NCI-H345 (cell line): ENCODE measurements around the gene CERS2.

ENCODE experiments used
- DNase-seq: peaks from one replicate; lab custom pipeline; 2025; lab: John Stamatoyannopoulos, UW

CERS2 gene, protein sequence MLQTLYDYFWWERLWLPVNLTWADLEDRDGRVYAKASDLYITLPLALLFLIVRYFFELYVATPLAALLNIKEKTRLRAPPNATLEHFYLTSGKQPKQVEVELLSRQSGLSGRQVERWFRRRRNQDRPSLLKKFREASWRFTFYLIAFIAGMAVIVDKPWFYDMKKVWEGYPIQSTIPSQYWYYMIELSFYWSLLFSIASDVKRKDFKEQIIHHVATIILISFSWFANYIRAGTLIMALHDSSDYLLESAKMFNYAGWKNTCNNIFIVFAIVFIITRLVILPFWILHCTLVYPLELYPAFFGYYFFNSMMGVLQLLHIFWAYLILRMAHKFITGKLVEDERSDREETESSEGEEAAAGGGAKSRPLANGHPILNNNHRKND

DNA sequence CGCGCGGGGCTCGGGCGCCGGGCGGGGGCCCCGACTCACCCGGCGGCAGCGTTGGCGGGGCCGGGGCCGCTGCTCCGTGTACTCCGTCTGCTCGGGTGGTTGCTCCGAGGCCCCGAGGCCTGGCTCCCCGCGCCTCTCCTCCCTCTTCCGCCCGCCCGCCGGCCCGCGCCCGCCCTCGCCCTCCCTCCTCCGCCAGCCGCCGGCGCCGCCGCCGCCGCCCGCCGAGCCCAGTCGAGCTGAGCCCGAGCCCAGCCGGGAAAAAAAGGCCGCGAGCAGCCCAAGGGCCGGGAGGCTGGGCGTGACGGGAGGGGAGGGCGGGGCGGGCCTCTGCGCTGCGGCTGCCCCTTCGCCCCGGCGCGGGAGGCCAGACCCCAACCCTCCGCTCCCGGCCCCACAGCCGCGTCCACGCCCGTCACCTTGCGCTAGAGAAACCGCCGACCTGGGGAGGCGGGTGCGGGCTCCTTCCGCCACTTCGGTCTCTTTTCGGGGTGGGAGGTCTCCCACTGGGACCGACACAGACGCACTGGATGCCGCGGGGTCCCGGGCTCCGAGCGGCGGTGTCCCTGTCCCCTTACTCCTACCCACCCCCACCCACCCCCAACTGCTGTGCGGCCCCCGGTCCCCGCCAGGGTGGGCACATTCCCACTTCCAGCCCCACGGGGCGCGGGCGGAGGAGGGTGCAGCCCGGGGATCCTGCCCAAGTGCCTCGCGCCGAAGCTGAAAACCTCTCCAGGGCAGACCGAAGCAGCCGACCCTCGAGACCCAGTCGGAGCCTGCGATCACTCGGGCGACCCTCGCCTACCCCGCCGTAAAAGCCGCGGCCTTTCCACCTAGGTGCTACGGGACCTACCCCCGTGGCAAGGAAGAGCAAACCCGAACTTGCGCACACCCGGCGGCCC is at the start of gene CERS2:
TSS of gene CERS2 (minus strand) at position 256 of the 899 bp plus-strand sequence. CDS start 5,745 bp downstream, outside the sequence.
- peak; percentile 82 for DNase-seq

DNA sequence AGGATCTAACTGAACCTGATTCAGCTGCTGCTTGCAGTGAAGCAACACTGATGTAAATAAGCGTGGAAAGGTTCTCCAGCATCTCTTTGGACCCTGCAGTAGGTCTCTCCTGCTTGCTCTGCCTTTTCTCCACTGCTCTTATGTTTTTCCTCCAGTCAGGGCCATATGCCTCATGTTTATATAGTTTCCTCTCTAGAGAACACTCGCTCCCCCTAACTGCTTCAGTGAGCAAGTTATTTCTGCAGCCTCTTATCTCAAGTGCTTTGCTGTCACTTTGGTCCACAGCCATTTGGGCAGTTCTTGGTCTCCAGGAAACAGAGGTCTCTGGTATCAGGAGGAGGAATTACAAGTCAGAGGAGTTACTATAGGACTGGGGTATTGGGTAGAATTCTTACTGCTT is 38.9 kb upstream of the CERS2 start:
- no peak for DNase-seq

DNA sequence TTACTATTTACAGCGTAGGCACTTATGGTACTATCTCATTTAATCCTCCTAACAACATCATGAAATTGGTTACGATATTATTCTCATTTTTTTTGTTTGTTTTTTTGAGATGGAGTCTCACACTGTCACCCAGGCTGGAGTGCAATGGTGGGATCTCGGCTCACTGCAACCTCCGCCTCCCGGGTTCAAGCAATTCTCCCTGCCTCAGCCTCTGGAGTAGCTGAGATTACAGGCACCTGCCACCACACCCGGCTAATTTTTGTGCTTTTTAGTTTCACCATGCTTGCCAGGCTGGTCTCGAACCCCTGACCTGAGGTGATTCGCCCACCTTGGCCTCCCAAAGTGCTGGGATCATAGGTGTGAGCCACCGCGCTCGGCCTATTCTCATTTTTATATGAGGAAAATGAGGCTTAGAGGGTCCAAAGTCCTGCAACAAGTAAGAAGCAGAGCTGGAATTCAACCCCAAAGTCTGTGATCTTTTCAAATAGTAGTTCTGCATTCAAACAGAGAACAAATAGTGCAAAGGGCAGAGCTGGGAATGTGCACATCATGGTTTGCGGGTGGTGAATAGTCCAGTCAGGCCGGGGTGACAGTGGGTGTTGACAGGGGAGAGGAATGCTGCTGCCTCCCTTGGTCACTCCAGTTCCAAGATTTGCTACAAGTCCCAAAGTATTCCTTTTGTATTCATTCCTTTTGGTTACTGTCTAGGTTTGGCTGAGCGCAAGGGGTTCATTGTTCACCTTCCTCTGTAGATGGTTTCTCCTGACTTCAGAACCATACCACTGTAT is 38.2 kb upstream of the CERS2 start:
- DNase-seq = no peak

DNA sequence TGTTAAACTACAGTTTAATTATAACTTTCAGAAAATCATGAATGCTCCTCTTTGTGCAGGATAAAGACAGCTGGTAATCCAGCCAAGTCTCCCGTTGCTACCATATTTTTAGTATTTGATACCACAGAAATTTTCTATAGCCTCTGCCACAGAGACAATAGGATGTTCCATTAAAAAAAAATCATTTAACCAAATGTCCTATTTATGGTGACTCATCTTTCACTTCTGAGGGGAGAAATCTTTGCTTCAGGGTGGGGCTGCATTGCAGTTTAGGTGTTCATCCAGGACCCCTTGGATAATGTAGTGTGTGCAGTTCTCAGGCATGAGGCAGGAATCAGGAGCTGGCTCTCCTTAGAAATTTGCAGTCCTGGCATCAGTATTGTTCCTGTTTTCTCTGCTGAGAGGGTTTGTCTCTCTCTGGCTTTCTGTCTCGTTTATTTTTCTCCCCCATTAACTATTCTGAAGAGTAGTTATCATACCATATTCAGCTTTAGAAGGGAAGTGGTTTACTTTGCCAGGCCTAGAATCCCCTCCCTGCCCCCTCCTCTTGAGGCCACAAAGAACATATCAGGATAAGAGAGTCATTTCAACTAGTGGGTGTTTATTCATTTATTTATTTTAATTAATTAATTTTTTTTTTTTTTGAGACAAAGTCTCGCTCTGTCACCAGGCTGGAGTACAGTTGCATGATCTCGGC is 36.7 kb upstream of the CERS2 start:
- DNase-seq = no peak

DNA sequence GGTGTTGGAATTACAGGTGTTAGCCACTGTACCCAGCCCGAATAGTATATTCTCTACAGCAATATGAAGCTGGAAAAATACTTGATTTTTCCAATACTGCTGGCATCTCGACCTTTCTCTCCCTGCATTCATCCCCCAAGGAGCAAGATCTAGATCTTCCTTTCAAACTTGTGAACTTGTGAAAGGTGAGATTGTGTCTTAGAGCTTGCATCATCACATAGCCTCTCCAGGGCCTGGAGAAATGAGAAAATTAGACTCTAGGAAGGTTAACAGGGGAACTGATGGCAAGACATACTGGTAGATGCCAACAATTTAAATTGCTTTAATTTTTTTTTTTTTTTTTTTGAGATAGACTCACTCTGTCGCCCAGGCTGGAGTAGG is 35.7 kb upstream of the CERS2 start:
- DNase-seq = no peak

DNA sequence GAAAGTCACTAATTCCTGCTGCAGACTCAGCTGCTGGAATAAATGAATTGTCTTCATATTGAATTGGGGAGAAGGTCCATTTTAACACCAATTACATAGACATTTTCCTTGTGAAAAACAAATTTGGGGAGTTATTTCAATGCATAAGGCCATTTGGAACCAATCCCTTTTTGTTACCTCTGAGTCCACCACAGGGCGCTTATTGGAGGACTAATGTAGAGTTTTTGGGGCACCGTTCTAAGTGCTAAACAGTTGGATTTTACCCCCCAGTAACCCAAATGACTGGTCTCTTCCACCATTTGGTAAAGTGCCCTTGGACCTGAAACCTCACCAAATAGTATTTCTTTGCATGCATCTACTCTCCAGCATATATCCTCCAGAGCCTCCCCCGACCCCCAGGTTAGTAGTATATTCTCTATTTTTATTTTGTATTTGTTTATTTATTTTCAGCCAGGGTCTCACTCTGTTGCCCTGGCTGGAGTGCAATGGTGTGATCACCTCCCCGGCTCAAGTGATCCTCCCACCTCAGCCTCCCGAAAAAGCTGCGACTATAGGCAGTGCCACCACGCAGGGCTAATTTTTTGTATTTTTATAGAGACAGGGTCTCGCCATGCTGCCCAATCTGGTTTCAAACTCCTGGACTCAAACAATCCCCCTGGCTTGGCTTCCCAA is 35.2 kb upstream of the CERS2 start:
- DNase-seq = no peak

DNA sequence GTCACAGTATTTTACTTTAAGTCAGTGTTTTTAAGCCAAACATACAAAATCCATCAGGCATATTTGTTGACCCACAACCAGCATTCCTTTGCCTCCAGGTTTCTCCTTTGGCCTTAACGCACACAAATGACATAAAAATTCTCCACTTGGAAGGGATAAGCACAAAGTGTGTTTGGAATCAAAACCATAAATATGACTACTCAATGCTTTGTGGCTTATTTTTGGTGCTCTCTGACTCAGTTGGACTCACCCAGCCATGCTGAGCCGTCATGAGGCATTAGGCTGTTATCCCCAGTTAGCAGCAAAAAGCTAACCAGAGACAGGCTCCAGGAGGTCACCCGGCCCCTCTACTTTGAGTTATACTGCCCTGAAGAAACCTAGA is 34.6 kb upstream of the CERS2 start:
- no peak for DNase-seq

DNA sequence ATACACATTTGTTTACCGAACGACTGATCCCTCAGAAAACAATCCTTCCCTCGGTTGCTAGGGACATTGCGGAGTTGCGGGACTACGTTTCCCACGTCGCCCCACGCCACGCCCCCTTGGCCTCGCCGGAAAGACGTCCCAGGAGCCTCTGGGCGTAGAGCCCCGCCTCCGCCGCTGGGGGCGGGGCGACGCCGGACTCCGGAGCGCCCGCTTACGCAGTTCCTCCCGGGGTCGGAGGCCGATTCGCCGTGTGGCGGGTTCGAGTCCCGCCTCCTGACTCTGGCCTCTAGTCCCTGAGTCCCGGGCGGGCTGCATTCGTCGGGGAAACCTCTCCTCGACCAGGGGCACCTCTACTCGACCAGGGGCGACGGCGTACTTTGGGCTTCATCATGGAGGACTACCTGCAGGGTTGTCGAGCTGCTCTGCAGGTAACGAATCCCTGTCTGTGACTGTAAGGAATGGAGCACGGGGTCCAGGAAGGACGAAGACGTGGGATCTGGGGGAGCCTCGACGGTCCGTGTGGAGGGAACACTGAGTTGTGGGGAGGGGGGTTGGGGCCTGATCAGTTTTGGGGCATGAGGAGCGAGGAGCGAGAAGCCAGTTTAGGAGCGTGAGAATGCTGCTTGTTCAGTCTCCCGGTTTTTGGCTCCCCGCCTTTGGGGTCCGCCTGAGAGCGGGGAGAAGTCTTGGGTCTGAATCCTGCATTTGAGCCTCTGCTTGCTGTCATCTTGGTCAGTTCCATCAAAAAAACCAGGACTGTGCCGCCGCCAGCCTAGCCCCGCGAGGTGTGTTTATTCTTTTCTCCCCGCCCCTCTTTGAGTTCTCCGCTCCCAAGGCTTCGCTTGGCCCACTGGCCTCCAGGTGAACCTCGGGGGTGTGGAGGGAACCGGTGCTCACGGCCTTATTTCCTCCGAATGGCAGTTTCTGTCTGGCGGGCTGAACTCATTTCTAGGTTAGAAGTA is 33.9 kb upstream of the CERS2 start, which contains the start of gene PRUNE1:
TSS of gene PRUNE1 (plus strand) at position 206 of the 962 bp plus-strand sequence. CDS start at position 390, 184 bp downstream.
- DNase-seq = peak; percentile 100

DNA sequence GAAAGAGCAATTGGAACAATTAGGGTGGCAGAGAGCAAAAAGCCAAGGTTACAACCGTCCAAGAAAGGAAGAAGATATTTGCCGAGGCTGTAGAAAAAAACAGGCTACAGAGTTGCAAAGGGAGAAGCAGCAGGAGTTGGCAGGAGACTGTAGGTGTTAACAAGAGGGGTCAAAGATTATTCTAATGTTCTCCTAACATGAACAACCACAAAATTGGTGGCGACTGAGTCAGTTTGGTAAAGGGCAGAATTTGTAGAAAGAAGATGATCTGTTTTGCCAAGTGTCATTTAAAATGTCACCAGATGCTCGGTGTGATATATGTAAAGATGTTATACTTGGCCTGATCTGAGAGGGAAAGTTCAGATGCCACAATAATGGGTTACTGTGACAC is 33.2 kb upstream of the CERS2 start:
- no peak for DNase-seq

DNA sequence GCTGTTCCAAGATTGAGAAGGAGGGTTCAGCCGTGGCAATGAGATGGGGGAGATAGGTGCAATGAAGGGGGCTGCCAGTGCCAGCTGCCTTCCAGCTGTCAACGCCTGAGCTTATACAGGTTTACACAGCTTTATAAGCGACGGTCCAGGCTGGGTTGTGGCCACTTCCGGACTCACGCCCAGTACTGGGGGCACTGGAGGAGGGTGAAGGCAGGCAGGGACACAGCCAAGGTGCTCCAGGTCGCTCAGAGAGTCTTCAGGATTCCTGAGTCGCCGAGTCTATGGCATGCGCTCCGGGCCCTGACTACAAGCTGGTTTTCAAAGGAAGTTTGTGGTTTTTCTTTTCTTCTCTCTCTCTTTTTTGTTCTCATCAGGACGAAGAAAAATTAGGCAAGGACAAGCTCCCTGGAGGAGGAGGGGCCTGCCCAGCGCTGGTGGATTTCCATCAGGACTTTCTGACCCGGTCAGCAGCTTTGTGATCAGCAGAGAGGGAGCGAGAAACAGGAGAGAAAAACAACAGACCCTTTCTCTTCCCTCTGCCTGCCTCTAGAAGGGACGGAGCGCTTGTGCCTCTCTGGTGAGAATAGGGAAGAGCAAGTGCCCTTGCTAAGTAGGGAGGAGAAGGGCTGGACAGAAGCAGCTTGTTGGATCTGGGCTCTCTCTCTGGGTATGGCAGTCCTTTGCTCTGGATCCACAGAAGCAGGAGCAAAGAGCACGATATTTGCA is 31.9 kb upstream of the CERS2 start, which contains the start of gene MINDY1:
TSS of gene MINDY1 (minus strand) at position 576 of the 726 bp plus-strand sequence. CDS start 4,285 bp downstream, outside the sequence.
- peak; percentile 60 for DNase-seq

DNA sequence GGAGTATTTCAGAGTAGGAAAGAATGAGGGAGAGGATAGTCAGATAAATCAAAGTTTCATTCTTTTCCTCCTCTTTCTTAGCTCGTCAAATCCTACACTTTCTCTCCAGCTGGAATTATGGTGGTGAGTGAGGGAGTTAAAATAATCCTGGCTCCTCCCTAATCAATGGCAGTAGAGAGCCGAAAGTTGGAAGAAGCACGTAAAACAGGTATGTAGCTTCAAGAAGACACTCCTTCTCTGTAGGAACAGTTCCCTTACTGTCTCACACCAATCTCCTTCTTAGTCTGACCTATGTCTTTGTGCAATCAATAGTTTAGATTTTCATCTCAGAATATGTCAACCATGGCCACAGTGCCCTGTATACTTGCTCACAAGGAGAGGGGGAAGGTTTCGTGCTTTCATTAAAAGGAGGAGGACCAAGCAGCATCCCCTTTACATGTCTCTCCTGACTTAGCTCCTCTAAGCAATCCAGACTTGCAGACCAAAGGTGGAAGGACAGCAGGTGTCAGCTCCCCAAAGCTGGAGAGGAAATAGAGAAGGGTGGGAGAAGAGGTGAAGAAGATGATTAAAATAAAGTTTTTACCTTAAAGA is 31.2 kb upstream of the CERS2 start:
- DNase-seq = no peak

DNA sequence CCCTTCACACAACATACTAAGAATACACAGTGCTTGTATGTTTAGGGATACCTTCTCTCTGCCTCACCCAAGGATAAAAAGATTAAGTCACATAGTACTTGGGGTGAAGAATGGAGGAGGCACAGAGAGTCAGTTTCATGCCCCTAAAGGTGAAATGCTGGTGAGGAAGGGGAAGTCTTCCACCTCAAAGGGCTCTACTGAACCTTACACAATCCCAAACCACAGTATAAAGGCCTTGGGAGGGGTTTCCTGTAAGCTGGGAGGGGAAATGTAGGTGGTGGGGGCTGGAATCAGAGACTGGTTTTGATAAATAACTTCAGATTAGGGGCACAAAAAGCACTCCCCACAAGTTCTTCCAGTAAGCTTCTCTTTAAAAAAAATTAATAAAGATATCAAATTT is 28.5 kb upstream of the CERS2 start:
- DNase-seq = no peak

DNA sequence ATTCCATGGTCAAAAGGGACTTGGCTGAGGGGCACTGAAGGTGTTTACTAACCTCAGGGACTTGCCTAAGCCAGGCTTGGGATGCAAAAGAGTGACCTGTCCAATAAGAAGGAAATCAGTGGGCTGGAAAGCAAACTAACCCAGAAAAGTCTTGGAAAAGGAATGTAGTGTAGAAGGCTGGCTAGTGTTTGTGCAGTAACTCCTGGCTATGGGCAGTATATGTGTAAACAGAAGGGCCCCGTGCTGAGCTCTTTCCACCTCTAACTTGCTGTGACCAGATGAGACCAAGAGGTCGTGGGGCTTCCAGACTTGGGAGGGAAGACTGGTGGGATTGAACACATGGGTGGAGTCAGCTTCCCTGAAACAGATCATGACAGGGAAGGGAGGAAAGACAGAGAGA is 28.0 kb upstream of the CERS2 start:
- DNase-seq = no peak

DNA sequence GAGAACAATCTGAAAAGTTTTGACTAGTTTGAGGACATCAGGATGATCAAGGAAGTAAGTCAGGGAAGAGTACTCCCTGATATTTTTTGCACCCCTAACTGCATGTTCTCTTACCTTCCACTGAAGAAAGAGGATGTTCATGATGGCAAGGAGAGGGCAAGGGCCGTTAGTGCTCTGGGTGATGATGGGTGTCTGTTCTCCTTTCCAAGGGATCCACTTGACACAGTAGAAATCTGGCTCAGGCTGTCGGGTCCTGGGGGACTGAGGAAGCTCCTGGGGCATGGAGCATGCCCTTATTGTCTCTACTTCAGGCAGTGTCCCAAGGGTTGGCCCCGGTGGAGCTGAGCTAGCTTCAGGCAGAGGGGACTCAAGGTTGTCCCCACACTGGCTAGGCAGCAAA is 27.4 kb upstream of the CERS2 start:
- no peak for DNase-seq

DNA sequence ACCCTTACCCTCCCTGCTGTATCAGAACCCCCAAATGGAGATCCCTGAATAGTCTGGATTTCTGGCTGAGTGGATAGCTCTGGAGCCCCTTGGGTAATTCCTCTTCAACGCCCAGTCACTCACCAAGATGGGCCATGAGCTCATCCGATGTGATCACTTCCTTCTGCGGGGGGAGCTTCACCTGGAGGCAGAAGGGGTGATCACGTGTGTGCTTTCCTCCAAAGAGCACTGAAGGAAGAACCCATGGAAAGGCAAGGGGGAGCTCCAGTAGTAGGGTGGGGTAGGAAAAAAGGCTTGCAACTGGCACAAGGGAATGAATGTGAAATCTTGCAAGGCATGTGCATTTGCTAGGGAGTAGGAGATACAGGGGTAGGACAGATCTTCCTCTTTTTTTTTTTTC is 27.0 kb upstream of the CERS2 start:
- no peak for DNase-seq

DNA sequence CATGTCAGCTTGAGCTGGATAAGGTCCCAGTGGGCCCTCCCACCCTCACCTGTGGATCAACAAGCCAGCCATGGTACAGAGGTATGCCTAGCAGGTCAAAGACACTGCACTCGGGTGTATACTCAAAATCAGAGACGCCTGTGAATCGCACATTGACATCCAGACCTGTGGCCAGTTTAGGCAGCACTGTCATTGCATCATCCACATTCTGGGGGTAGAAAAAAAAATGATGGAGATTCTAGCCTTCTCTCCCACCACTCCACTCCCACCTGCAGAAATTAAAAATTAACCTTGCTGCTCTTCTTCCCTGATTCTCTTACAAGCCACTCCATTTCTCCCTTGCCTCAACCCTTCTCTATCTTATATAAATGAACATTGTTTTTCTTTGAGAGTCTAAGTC is 25.8 kb upstream of the CERS2 start:
- DNase-seq = no peak

DNA sequence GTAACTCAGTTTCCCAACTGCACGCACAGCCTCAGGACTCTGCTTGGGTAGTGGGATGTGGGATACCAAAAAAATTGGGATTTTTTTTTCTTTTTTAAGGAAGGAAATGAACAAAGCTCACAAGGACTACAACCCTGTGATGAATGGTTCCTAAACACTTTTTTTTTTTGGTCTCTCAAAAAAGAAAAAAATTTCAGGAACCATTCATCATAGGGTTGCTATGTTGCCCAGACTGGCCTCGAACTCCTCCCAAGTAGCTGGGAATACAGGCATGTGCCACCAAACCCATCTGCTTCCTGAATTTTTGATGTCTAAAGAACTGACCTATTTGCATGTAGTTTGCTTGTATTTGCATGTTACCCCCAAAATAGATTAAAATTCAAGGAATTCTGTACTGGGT is 25.3 kb upstream of the CERS2 start:
- DNase-seq = no peak

DNA sequence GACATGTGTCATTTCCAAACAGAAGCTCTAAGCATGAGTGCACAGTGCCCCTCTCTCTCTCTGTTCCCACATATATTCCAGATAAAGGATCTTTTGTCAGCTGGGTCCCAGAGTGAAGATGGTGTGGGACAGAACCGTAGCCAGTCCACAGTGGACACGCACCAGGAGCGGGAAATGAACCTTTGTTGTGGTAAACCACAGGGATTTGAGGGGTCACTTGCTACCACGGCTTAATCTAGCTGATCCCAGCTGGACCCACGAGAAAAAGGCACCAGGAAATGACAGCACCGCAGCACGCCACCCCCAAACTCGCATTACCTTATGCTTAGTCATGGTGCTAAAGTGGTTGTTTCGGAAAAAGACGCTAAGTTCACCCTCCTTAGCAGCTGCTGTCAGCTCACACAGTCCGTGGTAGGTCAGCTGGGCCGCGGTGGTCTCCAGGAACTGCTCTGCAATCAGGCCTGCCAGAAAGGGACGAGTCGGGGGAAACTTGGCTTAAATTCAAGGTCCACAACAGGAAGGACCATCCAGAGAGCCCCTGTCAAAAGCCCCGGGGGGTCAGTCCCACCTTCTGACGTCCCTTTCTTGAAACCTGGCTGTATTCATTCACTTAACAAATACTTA is 24.5 kb upstream of the CERS2 start:
- DNase-seq = no peak
